ENCODE measurements around the gene RRP1. TPM values are rescaled to one million over a fixed set of nuclear protein-coding genes. Genes with fewer than 3 reads are reported as not detected.

RRP1 gene
- total RNA-seq, 2 donors from 2014 or later, result 5.7 to 10.0 TPM

DNA sequence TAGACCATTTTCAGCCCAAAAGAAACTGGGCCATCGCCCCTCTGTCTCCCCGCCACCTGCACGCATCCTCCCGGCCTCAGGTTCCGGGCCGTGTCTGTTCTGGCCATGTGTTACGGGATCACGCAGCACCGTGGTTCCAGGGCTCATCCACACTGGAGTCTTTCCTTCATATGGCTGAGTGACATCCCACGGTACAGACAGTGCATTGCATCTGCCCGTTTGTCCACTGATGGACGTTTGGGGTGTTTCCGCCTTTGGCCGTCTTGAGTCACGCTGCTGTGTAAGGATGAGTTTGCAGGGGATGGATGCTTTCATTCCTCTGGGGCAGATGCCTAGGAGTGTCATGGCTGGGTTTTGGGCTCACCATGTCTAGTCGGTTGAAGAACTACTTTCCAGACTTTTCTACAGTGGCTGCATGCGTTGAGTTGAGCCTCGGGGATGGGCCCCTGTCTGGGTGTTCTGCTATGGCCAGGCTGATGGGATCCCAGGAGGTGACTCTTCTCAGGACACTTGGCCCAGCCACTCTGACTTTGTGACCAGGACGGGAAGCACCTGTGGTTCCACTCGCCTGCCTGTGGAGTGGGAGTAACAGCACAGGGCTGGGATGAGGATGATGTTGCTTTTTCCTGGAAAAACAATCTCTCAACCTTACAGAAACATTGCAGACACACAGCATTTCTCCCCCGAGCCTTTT is 16.8 kb downstream of the RRP1 start:
- peaks cover 26% of the 10 kb centered on the region for H3K36me3 ChIP-seq
- H3K4me1 ChIP-seq, result peaks cover 0 to 7% of the 10 kb centered on the region in 2 donors
- H3K27ac ChIP-seq, result no peak overlapping the region
- TF ChIP-seq, protein P1, sequence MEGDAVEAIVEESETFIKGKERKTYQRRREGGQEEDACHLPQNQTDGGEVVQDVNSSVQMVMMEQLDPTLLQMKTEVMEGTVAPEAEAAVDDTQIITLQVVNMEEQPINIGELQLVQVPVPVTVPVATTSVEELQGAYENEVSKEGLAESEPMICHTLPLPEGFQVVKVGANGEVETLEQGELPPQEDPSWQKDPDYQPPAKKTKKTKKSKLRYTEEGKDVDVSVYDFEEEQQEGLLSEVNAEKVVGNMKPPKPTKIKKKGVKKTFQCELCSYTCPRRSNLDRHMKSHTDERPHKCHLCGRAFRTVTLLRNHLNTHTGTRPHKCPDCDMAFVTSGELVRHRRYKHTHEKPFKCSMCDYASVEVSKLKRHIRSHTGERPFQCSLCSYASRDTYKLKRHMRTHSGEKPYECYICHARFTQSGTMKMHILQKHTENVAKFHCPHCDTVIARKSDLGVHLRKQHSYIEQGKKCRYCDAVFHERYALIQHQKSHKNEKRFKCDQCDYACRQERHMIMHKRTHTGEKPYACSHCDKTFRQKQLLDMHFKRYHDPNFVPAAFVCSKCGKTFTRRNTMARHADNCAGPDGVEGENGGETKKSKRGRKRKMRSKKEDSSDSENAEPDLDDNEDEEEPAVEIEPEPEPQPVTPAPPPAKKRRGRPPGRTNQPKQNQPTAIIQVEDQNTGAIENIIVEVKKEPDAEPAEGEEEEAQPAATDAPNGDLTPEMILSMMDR (IDR thresholded peaks at IDR 0.05), result no peak
- DNase-seq (ENCODE audit: low spot score), result no peak
- no peaks in the 10 kb centered on the region for H3K27me3 ChIP-seq
- no peaks in the 10 kb centered on the region for H3K9me3 ChIP-seq
- no peak overlapping the region for H3K4me3 ChIP-seq

DNA sequence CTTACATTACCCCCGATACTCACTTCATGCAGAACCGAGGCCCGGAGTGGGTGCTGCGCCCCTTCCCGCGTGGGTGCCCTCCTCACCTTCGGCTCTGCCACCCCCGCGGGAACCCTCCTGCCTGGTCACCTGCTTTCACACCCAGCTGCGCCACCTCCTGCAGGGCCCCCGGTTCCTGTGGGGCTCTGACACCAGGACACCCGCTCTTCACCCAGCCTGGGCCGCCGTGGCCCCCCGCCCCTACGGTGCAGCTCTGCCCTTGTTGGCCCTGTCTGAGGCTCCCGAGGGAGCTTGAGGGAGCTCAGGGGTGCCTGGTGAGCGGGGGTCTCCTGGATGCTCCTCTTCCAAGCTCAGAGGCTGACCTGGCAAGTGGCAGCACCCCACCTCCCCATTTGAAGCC is 19.0 kb downstream of the RRP1 start:
- H3K36me3 ChIP-seq, result peaks cover 6% of the 10 kb centered on the region
- TF ChIP-seq, protein P1 (IDR thresholded peaks at IDR 0.05), result no peak
- H3K27ac ChIP-seq, result no peak overlapping the region
- DNase-seq (ENCODE audit: low spot score), result no peak
- peaks cover 0 to 19% of the 10 kb centered on the region in 2 donors for H3K4me1 ChIP-seq
- no peaks in the 10 kb centered on the region for H3K9me3 ChIP-seq
- H3K27me3 ChIP-seq, result no peaks in the 10 kb centered on the region
- H3K4me3 ChIP-seq, result no peak overlapping the region

DNA sequence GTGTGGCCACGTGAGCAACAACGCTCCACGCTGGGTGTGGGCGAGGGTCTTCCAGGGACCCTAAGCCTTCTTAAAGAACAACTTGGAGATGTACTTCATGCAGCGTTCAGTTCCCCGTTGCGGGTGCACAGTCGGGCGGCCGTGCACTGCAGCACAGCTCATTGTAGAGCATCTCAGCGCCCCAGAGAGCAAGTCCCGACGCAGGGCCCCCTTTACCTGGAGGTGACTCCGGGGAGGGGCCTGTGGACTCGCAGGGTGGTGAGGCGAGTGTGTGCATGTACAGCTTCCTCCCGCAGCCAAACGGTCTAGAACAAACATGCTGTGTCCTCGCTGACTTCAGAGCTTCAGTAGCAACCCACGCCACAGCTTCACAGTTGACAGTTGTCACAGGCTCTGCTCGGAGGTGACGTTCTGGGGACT is 19.5 kb downstream of the RRP1 start:
- TF ChIP-seq, protein P1 (IDR thresholded peaks at IDR 0.05), result no peak
- no peak for DNase-seq (ENCODE audit: low spot score)
- Histone ChIP-seq H3K9me3 (no peaks in the 10 kb centered on the region), H3K36me3 (peaks cover 1% of the 10 kb centered on the region), H3K4me1 (peaks cover 0 to 19% of the 10 kb centered on the region in 2 donors), H3K27ac (no peak overlapping the region), H3K27me3 (no peaks in the 10 kb centered on the region), H3K4me3 (no peak overlapping the region)

DNA sequence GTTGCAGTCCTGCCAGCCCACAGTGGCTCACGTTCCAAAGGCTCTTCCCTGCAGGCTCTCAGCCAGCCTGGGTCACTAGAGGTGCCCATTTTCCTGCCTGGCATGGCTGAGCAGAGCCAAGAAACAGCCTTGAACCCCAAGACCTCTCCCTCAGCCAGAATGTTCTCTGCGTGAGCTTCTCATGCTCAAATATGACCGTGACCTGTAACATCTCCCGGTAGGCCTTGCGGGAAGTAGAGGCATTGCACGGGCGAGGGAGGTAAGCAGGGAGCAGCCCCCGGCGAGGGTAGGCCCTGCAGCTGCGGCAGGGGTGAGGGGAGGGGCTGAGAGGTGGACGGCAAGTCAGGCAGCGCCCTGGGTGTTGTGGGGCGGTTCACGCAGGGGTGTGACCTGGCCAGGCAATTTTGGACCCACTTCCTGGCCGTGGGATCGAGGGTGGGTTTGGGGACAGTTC is 20.0 kb downstream of the RRP1 start:
- TF ChIP-seq, protein P1 (IDR thresholded peaks at IDR 0.05), result no peak
- no peak overlapping the region for H3K27ac ChIP-seq
- no peak overlapping the region for H3K4me3 ChIP-seq
- H3K27me3 ChIP-seq, result no peaks in the 10 kb centered on the region
- H3K4me1 ChIP-seq, result peaks cover 0 to 19% of the 10 kb centered on the region in 2 donors
- no peak for DNase-seq (ENCODE audit: low spot score)
- H3K9me3 ChIP-seq, result no peaks in the 10 kb centered on the region
- H3K36me3 ChIP-seq, result no peaks in the 10 kb centered on the region

DNA sequence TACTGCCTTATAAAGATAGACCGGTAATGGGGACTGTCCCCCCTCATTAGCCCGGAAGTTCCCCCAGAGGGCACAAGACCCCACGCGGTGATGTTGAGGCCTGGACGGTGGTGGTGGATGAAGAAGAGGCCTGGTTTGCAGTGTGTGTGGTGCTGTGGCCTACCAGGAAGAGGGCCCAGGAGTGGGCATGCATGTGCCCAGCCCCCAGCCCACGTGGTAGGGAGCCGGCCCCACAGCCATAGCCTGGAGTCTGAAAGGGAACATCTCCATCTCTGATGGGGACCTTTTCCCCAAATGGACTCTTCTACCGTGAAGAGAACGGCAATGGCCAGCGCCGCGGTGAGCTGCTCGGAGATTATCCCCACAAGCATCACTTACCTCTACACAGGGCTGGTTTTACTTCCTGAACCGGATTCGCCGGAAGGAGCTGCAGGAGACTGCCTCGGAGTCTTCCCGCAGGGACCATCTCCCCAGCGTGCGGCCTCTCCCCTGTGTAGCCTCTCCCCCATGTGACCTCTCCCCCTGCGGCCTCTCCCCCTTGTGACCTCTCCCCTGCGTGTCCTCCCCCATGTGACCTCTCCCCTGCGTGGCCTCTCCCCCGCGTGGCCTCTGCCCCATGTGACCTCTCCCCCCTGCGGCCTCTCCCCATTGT is 20.6 kb downstream of the RRP1 start:
- TF ChIP-seq, protein P1 (IDR thresholded peaks at IDR 0.05), result no peak
- Histone ChIP-seq H3K4me3 (no peak overlapping the region), H3K4me1 (peaks cover 0 to 19% of the 10 kb centered on the region in 2 donors), H3K36me3 (no peaks in the 10 kb centered on the region), H3K27ac (no peak overlapping the region), H3K9me3 (no peaks in the 10 kb centered on the region), H3K27me3 (no peaks in the 10 kb centered on the region)
- no peak for DNase-seq (ENCODE audit: low spot score)
